Activated CD8-positive, alpha-beta T cell treated with anti-CD3 and anti-CD28 coated beads for 36 hours (primary cell): ENCODE results near the gene DICER1. TPM values are rescaled to one million over a fixed set of nuclear protein-coding genes. Genes with fewer than 3 reads are reported as not detected.

Experiments used
- ATAC-seq: fragments of 200-7000 bp; cut with Tn5 transposase; one replicate; pipeline ENCODE4 v1.10.0; 2021; ENCODE audit warnings: mild to moderate bottlenecking, moderate library complexity
- CTCF ChIA-PET: fragments of 350-600 bp; sonication (Branson Sonifier 250); formaldehyde crosslinking; loops from one replicate; lab custom pipeline; 2021; ENCODE audit warnings: antibody characterized with exemption; lab: Charles Lee
- POLR2A ChIA-PET: fragments of 350-600 bp; sonication (Branson Sonifier 250); formaldehyde crosslinking; loops from one replicate; lab custom pipeline; 2021; ENCODE audit warnings: antibody characterized with exemption; lab: Charles Lee
- DNase-seq: peaks from one replicate; pipeline ENCODE4 v3.0.0-alpha.2; 2020
- H3K27ac Mint-ChIP-seq: one replicate; pipeline ENCODE4 v1.8.0; 2021; ENCODE audit warnings: mild to moderate bottlenecking, mixed read lengths
- H3K27me3 Mint-ChIP-seq: one replicate; pipeline ENCODE4 v1.8.0; 2021; ENCODE audit warnings: mixed read lengths
- H3K36me3 Mint-ChIP-seq: one replicate; pipeline ENCODE4 v1.8.0; 2021; ENCODE audit warnings: low read depth, mixed read lengths
- H3K4me1 Mint-ChIP-seq: one replicate; pipeline ENCODE4 v1.8.0; 2021; ENCODE audit warnings: low read depth, mixed read lengths
- H3K4me3 Mint-ChIP-seq: one replicate; pipeline ENCODE4 v1.8.0; 2021; ENCODE audit warnings: mild to moderate bottlenecking, moderate library complexity, mixed read lengths
- H3K9me3 Mint-ChIP-seq: one replicate; pipeline ENCODE4 v1.8.0; 2021; ENCODE audit warnings: mixed read lengths
- CTCF ChIP-seq: fragments of 200-600 bp; IDR thresholded peaks from one replicate; pipeline ENCODE4 v1.8.0; 2022; ENCODE audit warnings: antibody characterized with exemption, mild to moderate bottlenecking
- intact Hi-C: fragments of 100-400 bp; cut with micrococcal nuclease; formaldehyde crosslinking; loops from one replicate; pipeline ENCODE4 v1.10.0; 2022
- total RNA-seq, 2 experiments: library from RNA; stranded (reverse); gene quantifications; one replicate each; pipeline ENCODE4 v1.2.3, GENCODE V29; 2021

Gene DICER1
- total RNA-seq, 2 experiments from 2014 or later: 45.3 to 50.3 TPM

GRCh38 chr14:95185033-95185766, 27.9 kb upstream of the DICER1 start:
- TF ChIP-seq CTCF: no peak
- Mint-ChIP-seq H3K27me3 (peaks cover 17% of the 10 kb centered on the region), H3K9me3 (no peaks in the 10 kb centered on the region), H3K4me3 (no peak overlapping the region), H3K36me3 (no peaks in the 10 kb centered on the region), H3K27ac (no peak overlapping the region), H3K4me1 (no peaks in the 10 kb centered on the region)
- ATAC-seq (no peak), DNase-seq (no peak)
- POLR2A ChIA-PET: no interaction called here
- CTCF ChIA-PET: interaction anchor here (0.7 to 1.8 kb wide), 2 partner anchors 19 to 176 kb away, joined by 3 to 6 read pairs; no protein-coding TSS in a partner anchor
- intact Hi-C loops: no loop called here

- H3K9me3 Mint-ChIP-seq: no peaks in the 10 kb centered on the region
- intact Hi-C loops: no loop called here
- ATAC-seq (no peak), DNase-seq (no peak)
- H3K4me1 Mint-ChIP-seq: no peaks in the 10 kb centered on the region
- CTCF ChIA-PET: interaction anchor here (1.8 kb wide), 1 partner anchor 177 kb away, joined by 6 read pairs; no protein-coding TSS in a partner anchor
- H3K4me3 Mint-ChIP-seq: no peak overlapping the region
- TF ChIP-seq CTCF: no peak
- H3K27me3 Mint-ChIP-seq: peaks cover 17% of the 10 kb centered on the region
- no peak overlapping the region for H3K27ac Mint-ChIP-seq
- no peaks in the 10 kb centered on the region for H3K36me3 Mint-ChIP-seq
- POLR2A ChIA-PET: no interaction called here
These were observed 27.1 kb upstream of the DICER1 start for GRCh38 chr14:95184413-95184790.

GRCh38 chr14:95183532-95184412, 26.4 kb upstream of the DICER1 start:
- no peak for ATAC-seq
- peaks cover 17% of the 10 kb centered on the region for H3K27me3 Mint-ChIP-seq
- ChIA-PET POLR2A (no interaction called here), CTCF (interaction anchor here (0.6 to 1.8 kb wide), 2 partner anchors 168 to 178 kb away, joined by 3 to 6 read pairs; no protein-coding TSS in a partner anchor)
- no peak overlapping the region for H3K27ac Mint-ChIP-seq
- H3K4me3 Mint-ChIP-seq: no peak overlapping the region
- H3K4me1 Mint-ChIP-seq: no peaks in the 10 kb centered on the region
- no peak for TF ChIP-seq CTCF
- DNase-seq: no peak
- no peaks in the 10 kb centered on the region for H3K36me3 Mint-ChIP-seq
- intact Hi-C loops: no loop called here
- no peaks in the 10 kb centered on the region for H3K9me3 Mint-ChIP-seq

GRCh38 chr14:95183082-95183481, 25.8 kb upstream of the DICER1 start:
- CTCF ChIA-PET: interaction anchor here (0.6 to 1.8 kb wide), 2 partner anchors 169 to 178 kb away, joined by 3 to 6 read pairs; no protein-coding TSS in a partner anchor
- H3K9me3 Mint-ChIP-seq: no peaks in the 10 kb centered on the region
- no peak for ATAC-seq

More at GRCh38 chr14:95183082-95183481, 25.8 kb upstream of the DICER1 start:
- Mint-ChIP-seq H3K36me3 (no peaks in the 10 kb centered on the region), H3K27ac (no peak overlapping the region), H3K4me1 (no peaks in the 10 kb centered on the region), H3K4me3 (no peak overlapping the region), H3K27me3 (peaks cover 17% of the 10 kb centered on the region)
- no peak for TF ChIP-seq CTCF
- DNase-seq: no peak
- POLR2A ChIA-PET: no interaction called here
- intact Hi-C loops: no loop called here
